K562 treated with DMSO at 1 percent for 24 hours (cell line): ENCODE data around the gene CENPM. TPM values are rescaled to one million over a fixed set of nuclear protein-coding genes. Genes with fewer than 3 reads are reported as not detected.

ENCODE experiments used
- total RNA-seq: library from RNA; unstranded; fragments of 300-600 nt; gene quantifications from 2 replicates; pipeline ENCODE4 v1.2.3, GENCODE V29; 2022; ENCODE audit warnings: low read depth; ENCODE audit not compliant: insufficient read depth

CENPM gene, protein sequence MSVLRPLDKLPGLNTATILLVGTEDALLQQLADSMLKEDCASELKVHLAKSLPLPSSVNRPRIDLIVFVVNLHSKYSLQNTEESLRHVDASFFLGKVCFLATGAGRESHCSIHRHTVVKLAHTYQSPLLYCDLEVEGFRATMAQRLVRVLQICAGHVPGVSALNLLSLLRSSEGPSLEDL
- 49.0 and 50.7 TPM in 2 replicates for total RNA-seq

DNA sequence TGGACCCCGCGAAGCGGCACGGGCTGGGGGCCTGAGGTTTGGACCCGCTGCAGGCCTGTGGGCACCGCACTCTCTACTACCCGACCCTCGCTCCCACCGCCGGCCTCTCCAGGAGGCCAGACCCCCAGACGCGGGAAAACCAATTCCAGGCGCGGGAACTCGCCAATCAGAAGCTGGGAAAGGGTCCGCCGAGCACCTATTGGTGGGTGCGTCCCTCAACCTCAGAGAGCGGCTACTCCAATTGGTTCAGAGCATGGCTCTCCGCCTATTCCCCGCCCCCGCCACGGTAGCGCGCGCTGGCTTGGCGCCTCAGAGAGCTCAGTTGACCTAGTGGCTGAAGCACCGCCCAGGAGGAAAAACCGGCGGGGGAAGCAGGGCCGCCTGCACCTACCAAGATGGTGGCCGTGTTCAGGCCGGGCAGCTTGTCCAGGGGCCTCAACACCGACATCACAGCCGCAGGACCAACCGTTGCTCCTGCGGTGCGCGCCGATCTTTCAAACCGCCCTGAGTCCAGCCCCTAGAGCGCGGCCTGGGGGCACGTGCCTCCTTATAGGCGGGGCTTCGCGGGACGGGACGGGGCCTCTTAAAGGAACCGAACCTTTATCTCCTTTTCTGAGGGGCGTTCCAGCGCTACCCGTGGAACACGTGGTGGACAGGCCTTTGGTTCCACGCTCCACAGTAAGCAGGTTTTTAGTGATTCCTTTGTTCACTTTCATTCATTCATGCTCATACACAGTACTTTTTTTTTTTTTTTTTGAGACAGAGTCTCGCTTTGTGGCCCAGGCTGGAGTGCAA lies at the start of gene CENPM:
Gene CENPM, minus strand, starts transcription at position 524 of the 795 bp plus-strand sequence. Its CDS starts 76 bp downstream, at position 448.

GRCh38 chr22:41969110-41969646 lies 22.2 kb upstream of the CENPM start, which contains the start of gene SEPTIN3:
Gene SEPTIN3 (plus strand): TSS chr22:41969443. CDS start chr22:41971493, 2,050 bp downstream.

GRCh38 chr22:41951898-41952474 lies 5.0 kb upstream of the CENPM start, which contains the start of gene SMIM45:
Gene SMIM45 (plus strand): TSS chr22:41952150.

DNA sequence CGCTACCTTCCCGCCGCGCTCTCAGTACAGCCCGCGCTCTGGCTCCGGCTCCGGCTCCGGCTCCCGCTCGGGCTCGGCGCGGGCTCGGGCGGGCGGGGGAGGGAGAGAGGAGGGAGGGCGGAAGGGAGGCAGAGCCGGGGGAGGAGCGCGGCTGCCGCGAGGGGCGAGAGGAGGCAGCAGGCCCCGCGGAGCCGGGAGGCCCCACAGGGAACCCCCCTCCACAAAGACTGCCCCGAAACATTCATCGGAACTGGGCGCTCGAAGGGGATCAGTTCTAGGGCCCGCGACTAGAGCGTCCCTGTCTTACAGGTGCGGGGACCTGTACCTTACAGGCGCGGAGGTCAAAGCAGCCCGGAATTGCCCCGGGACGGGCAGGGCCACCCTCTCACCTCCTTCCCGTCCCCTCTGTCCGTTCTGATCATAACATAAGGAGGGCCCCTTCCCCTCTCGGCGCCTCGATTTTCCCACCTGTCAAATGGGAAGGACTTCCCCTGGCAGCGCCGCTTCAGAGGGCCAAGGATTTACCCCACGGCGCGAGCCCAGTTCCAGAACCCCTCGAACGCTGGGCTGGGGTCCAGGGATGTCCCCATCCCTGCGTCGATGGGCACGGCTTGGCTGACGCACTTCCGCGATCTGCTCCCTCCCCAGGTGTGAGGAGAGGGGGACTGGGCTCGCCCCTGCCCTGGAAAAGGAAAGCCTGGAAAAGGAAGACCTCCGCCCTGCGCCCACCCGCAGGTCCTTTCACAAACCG lies 31.7 kb downstream of the CENPM start, which contains the start of gene SHISA8:
Gene SHISA8, minus strand, starts transcription at position 40 of the 751 bp plus-strand sequence. CDS start 407 bp downstream, outside the sequence.

Other genes starting within 250 kb of the CENPM start
- gene MEI1, start 247.6 kb downstream of the CENPM start, total RNA-seq: 0.69 and 1.7 TPM in 2 replicates
- gene CCDC134, start 146.5 kb downstream of the CENPM start, total RNA-seq: 4.5 and 4.9 TPM in 2 replicates
- 90.3 and 94.2 TPM in 2 replicates for gene SREBF2, start 114.0 kb downstream of the CENPM start, total RNA-seq
- gene SHISA8, start 32.1 kb downstream of the CENPM start, total RNA-seq: 2.4 and 4.3 TPM in 2 replicates
- gene TNFRSF13C, start 20.3 kb downstream of the CENPM start, total RNA-seq: 0.81 and 0.93 TPM in 2 replicates
- gene SEPTIN3, start 22.3 kb upstream of the CENPM start, total RNA-seq: 0.10 TPM in 1 of 2 replicates, not detected in the other
- gene WBP2NL, start 51.6 kb upstream of the CENPM start, total RNA-seq: not detected in 2 replicates
- 41.7 and 49.3 TPM in 2 replicates for gene NAGA, start 123.7 kb upstream of the CENPM start, total RNA-seq
- gene PHETA2, start 127.1 kb upstream of the CENPM start, total RNA-seq: 0.24 TPM in 1 of 2 replicates, not detected in the other
- 55.2 and 74.5 TPM in 2 replicates for gene SMDT1, start 132.5 kb upstream of the CENPM start, total RNA-seq
- 57.2 and 67.3 TPM in 2 replicates for gene NDUFA6, start 143.6 kb upstream of the CENPM start, total RNA-seq
- 0.28 and 0.87 TPM in 2 replicates for gene CYP2D6, start 183.7 kb upstream of the CENPM start, total RNA-seq